WTC11 (cell line): ENCODE results near the gene MMP21. TPM values are rescaled to one million over a fixed set of nuclear protein-coding genes. Genes with fewer than 3 reads are reported as not detected.

Experiments
- ATAC-seq: fragments of 200-7000 bp; cut with Tn5 transposase; 2 replicates; pipeline ENCODE4 v1.10.0; 2021; ENCODE audit warnings: mild to moderate bottlenecking, moderate library complexity
- CTCF ChIA-PET: fragments of 300-600 bp; sonication (Branson Sonifier 250); formaldehyde crosslinking; loops from one replicate; lab custom pipeline; 2021; ENCODE audit warnings: antibody characterized with exemption; lab: Charles Lee
- POLR2A ChIA-PET: fragments of 350-600 bp; sonication (Branson Sonifier 250); formaldehyde crosslinking; loops from one replicate; lab custom pipeline; 2021; ENCODE audit warnings: antibody characterized with exemption; lab: Charles Lee
- DNase-seq: peaks from one replicate; pipeline ENCODE4 v3.0.0; 2021; ENCODE audit warnings: low spot score
- H3K27ac Mint-ChIP-seq: 2 replicates; pipeline ENCODE4 v1.8.0; 2021; ENCODE audit warnings: mixed read lengths
- H3K27me3 Mint-ChIP-seq: 2 replicates; pipeline ENCODE4 v1.8.0; 2021; ENCODE audit warnings: low read depth, mild to moderate bottlenecking, moderate library complexity, mixed read lengths
- H3K36me3 Mint-ChIP-seq: 2 replicates; pipeline ENCODE4 v1.8.0; 2021; ENCODE audit warnings: mixed read lengths
- H3K4me1 Mint-ChIP-seq: 2 replicates; pipeline ENCODE4 v1.8.0; 2022; ENCODE audit warnings: mixed read lengths
- H3K4me3 Mint-ChIP-seq: 2 replicates; pipeline ENCODE4 v1.8.0; 2021; ENCODE audit warnings: mild to moderate bottlenecking, moderate library complexity, mixed read lengths
- H3K9me3 Mint-ChIP-seq: 2 replicates; pipeline ENCODE4 v1.8.0; 2021; ENCODE audit warnings: mixed read lengths
- CBFB ChIP-seq: sonication (generic); formaldehyde crosslinking; IDR thresholded peaks from 2 replicates; pipeline ENCODE4 v1.8.1; 2022; ENCODE audit warnings: mild to moderate bottlenecking, low read depth, missing genetic modification reagents
- ESRRA ChIP-seq: sonication (generic); formaldehyde crosslinking; IDR thresholded peaks from 2 replicates; pipeline ENCODE4 v1.8.1; 2022; ENCODE audit warnings: mild to moderate bottlenecking, missing genetic modification reagents, borderline replicate concordance
- ETV6 ChIP-seq: sonication (generic); formaldehyde crosslinking; IDR thresholded peaks from 2 replicates; pipeline ENCODE4 v1.8.1; 2022; ENCODE audit warnings: mild to moderate bottlenecking, missing genetic modification reagents
- FOXP1 ChIP-seq: sonication (generic); formaldehyde crosslinking; IDR thresholded peaks from 2 replicates; pipeline ENCODE4 v1.8.0; 2022; ENCODE audit warnings: missing genetic modification reagents, mild to moderate bottlenecking, moderate library complexity, borderline replicate concordance
- IRF2 ChIP-seq: sonication (generic); formaldehyde crosslinking; IDR thresholded peaks from 2 replicates; pipeline ENCODE4 v1.8.0; 2022; ENCODE audit warnings: low read depth, missing genetic modification reagents, borderline replicate concordance
- JAZF1 ChIP-seq: fragments of 250-450 bp; sonication (Bioruptor Pico); IDR thresholded peaks from 2 replicates; pipeline ENCODE4 v1.9.0; 2021; ENCODE audit warnings: moderate library complexity, mild to moderate bottlenecking, inconsistent platforms
- JUN ChIP-seq: sonication (generic); formaldehyde crosslinking; IDR thresholded peaks from 2 replicates; pipeline ENCODE4 v1.8.0; 2023; ENCODE audit warnings: mild to moderate bottlenecking, missing genetic modification reagents
- MYBL2 ChIP-seq: sonication (generic); formaldehyde crosslinking; IDR thresholded peaks from 2 replicates; pipeline ENCODE4 v1.8.1; 2023; ENCODE audit warnings: mild to moderate bottlenecking, moderate library complexity, missing genetic modification reagents
- NFE2L1 ChIP-seq: sonication (generic); formaldehyde crosslinking; IDR thresholded peaks from 2 replicates; pipeline ENCODE4 v1.8.1; 2023; ENCODE audit warnings: missing genetic modification reagents
- RELA ChIP-seq: sonication (generic); formaldehyde crosslinking; IDR thresholded peaks from 2 replicates; pipeline ENCODE4 v1.8.1; 2022; ENCODE audit warnings: missing genetic modification reagents, mild to moderate bottlenecking, borderline replicate concordance
- SP1 ChIP-seq: sonication (generic); formaldehyde crosslinking; conservative IDR thresholded peaks from 2 replicates; pipeline ENCODE4 v1.8.1; 2022; ENCODE audit warnings: missing genetic modification reagents
- ZBTB21 ChIP-seq: sonication (generic); formaldehyde crosslinking; IDR thresholded peaks from 2 replicates; pipeline ENCODE4 v1.8.1; 2023; ENCODE audit warnings: mild to moderate bottlenecking, missing genetic modification reagents, borderline replicate concordance
- ZNF317 ChIP-seq: sonication (generic); formaldehyde crosslinking; IDR thresholded peaks from 2 replicates; pipeline ENCODE4 v1.8.1; 2023; ENCODE audit warnings: low read depth, mild to moderate bottlenecking, moderate library complexity, missing genetic modification reagents, borderline replicate concordance
- ZNF416 ChIP-seq: fragments of 250-450 bp; sonication (Bioruptor Pico); IDR thresholded peaks from 2 replicates; pipeline ENCODE4 v1.9.0; 2021; ENCODE audit warnings: mild to moderate bottlenecking, inconsistent platforms
- total RNA-seq: library from RNA; stranded (reverse); gene quantifications from 3 replicates; pipeline ENCODE4 v1.2.3, GENCODE V29; 2021
- TF ChIP-seq, protein P1 (sequence below): sonication (generic); formaldehyde crosslinking; IDR thresholded peaks from 2 replicates; pipeline ENCODE4 v1.8.0; 2022; ENCODE audit warnings: mild to moderate bottlenecking, missing genetic modification reagents
- TF ChIP-seq, protein P2 (sequence below): sonication (generic); formaldehyde crosslinking; IDR thresholded peaks from 2 replicates; pipeline ENCODE4 v1.8.1; 2022; ENCODE audit warnings: mild to moderate bottlenecking, missing genetic modification reagents, moderate library complexity, borderline replicate concordance
- TF ChIP-seq, protein P3 (sequence below): sonication (generic); formaldehyde crosslinking; IDR thresholded peaks from 2 replicates; pipeline ENCODE4 v1.8.1; 2023; ENCODE audit warnings: mild to moderate bottlenecking, missing genetic modification reagents, moderate library complexity
- TF ChIP-seq, protein P4 (sequence below): sonication (generic); formaldehyde crosslinking; conservative IDR thresholded peaks from 2 replicates; pipeline ENCODE4 v1.8.1; 2023; ENCODE audit warnings: mild to moderate bottlenecking, low read depth, missing genetic modification reagents, moderate library complexity
- TF ChIP-seq, protein P5 (sequence below): sonication (generic); formaldehyde crosslinking; conservative IDR thresholded peaks from 2 replicates; pipeline ENCODE4 v1.8.1; 2022; ENCODE audit warnings: mild to moderate bottlenecking, missing genetic modification reagents

MMP21 gene
- total RNA-seq, 1 experiment from 2014 or later, result not detected

DNA sequence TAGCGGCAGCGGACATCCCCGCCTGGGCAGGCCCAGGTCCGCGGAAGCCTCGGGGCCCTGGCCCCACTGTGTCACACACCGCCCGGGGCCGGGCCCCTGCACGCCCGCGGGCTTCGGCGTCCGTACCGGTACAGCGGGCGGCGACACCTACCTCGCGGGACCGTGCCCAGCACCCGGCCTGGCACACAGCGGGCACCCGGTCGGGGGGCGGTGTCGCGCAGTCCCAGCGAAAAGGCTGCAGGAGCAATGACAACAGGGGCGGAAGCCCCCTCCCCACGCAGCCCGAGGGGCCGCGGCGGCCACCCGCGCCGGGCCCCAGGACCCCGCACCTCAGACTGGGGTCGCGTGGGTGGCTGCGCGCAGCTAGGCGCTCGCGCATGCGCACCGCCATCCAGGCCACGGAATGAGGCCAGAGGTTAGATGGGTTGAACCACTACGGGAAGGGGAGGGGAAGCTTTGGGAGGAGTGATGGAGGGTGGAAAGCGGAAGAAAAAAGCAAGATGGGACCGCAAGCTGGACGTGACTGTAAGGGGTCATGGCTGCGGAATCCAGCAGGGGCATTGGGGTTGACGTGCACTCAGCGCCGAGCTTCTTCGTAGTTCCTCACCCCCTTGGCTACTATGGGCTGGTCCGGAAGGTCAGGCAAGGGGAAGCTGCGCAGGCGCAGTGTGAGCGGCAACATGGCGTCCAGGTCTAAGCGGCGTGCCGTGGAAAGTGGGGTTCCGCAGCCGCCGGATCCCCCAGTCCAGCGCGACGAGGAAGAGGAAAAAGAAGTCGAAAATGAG is 47.4 kb upstream of the MMP21 start, which contains the start of the genes BCCIP and UROS (continued):
- TF ChIP-seq ESRRA (CRISPR knock-in tag) (no peak), CBFB (CRISPR knock-in tag) (peak; percentile 75; the same call in 1 of the 2 replicates), RELA (no peak), ETV6 (CRISPR knock-in tag) (no peak), FOXP1 (no peak), ZNF317 (no peak), ZBTB21 (0 out of 2 replicates have a peak, but pooled peaks have one; percentile 43), MYBL2 (CRISPR knock-in tag) (no peak; the same call in 1 of the 2 replicates), ZNF416 (CRISPR knock-in tag) (no peak), NFE2L1 (CRISPR knock-in tag) (0 out of 2 replicates have a peak, but pooled peaks have one; percentile 37), JUN (CRISPR knock-in tag) (0 out of 2 replicates have a peak, but pooled peaks have one; percentile 58)
- TF ChIP-seq, protein P1, sequence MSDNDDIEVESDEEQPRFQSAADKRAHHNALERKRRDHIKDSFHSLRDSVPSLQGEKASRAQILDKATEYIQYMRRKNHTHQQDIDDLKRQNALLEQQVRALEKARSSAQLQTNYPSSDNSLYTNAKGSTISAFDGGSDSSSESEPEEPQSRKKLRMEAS, result peak; percentile 27; the same call in 1 of the 2 replicates
- TF ChIP-seq, protein P2, sequence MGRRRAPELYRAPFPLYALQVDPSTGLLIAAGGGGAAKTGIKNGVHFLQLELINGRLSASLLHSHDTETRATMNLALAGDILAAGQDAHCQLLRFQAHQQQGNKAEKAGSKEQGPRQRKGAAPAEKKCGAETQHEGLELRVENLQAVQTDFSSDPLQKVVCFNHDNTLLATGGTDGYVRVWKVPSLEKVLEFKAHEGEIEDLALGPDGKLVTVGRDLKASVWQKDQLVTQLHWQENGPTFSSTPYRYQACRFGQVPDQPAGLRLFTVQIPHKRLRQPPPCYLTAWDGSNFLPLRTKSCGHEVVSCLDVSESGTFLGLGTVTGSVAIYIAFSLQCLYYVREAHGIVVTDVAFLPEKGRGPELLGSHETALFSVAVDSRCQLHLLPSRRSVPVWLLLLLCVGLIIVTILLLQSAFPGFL (CRISPR knock-in tag), result no peak
- TF ChIP-seq, protein P3, sequence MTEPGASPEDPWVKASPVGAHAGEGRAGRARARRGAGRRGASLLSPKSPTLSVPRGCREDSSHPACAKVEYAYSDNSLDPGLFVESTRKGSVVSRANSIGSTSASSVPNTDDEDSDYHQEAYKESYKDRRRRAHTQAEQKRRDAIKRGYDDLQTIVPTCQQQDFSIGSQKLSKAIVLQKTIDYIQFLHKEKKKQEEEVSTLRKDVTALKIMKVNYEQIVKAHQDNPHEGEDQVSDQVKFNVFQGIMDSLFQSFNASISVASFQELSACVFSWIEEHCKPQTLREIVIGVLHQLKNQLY (CRISPR knock-in tag), result 0 out of 2 replicates have a peak, but pooled peaks have one; percentile 47

DNA sequence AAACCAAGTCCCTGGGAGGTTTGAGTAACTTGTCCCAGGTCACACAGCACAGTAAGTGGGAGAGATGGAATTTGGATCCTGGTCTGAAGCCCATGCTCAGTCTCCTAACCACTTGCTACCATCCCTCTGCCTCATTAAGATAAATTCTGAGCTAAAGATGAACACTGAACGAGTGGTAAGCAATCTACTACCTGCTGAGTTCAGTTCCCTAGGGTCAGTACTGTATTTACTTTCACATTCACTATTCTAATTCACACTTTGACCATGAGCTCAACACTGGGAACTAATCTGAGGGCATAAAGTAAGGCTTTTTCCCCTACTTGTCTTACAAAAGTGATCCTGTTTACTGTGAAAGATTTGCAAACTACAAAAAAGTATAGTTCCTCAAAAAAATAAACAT is 45.1 kb upstream of the MMP21 start:
- Mint-ChIP-seq H3K27ac (no peak overlapping the region), H3K4me1 (peaks cover 4% of the 10 kb centered on the region), H3K27me3 (no peaks in the 10 kb centered on the region), H3K4me3 (no peak overlapping the region), H3K36me3 (peaks cover under 1% of the 10 kb centered on the region; the same call in 1 of the 2 replicates), H3K9me3 (no peaks in the 10 kb centered on the region)
- DNase-seq (no peak), ATAC-seq (no peak)
- ChIA-PET CTCF (no interaction called here), POLR2A (interaction anchor here (0.6 kb wide), 1 partner anchor 37 kb away, joined by 4 read pairs; no protein-coding TSS in a partner anchor)
- TF ChIP-seq SP1 (CRISPR knock-in tag) (no peak), JAZF1 (CRISPR knock-in tag) (no peak), IRF2 (CRISPR knock-in tag) (no peak)
- TF ChIP-seq, protein P4, sequence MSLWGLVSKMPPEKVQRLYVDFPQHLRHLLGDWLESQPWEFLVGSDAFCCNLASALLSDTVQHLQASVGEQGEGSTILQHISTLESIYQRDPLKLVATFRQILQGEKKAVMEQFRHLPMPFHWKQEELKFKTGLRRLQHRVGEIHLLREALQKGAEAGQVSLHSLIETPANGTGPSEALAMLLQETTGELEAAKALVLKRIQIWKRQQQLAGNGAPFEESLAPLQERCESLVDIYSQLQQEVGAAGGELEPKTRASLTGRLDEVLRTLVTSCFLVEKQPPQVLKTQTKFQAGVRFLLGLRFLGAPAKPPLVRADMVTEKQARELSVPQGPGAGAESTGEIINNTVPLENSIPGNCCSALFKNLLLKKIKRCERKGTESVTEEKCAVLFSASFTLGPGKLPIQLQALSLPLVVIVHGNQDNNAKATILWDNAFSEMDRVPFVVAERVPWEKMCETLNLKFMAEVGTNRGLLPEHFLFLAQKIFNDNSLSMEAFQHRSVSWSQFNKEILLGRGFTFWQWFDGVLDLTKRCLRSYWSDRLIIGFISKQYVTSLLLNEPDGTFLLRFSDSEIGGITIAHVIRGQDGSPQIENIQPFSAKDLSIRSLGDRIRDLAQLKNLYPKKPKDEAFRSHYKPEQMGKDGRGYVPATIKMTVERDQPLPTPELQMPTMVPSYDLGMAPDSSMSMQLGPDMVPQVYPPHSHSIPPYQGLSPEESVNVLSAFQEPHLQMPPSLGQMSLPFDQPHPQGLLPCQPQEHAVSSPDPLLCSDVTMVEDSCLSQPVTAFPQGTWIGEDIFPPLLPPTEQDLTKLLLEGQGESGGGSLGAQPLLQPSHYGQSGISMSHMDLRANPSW, result no peak
- TF ChIP-seq, protein P5, sequence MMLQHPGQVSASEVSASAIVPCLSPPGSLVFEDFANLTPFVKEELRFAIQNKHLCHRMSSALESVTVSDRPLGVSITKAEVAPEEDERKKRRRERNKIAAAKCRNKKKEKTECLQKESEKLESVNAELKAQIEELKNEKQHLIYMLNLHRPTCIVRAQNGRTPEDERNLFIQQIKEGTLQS (CRISPR knock-in tag), result no peak
